Measurements from ENCODE around the gene ITPR2.

ITPR2 gene

DNA sequence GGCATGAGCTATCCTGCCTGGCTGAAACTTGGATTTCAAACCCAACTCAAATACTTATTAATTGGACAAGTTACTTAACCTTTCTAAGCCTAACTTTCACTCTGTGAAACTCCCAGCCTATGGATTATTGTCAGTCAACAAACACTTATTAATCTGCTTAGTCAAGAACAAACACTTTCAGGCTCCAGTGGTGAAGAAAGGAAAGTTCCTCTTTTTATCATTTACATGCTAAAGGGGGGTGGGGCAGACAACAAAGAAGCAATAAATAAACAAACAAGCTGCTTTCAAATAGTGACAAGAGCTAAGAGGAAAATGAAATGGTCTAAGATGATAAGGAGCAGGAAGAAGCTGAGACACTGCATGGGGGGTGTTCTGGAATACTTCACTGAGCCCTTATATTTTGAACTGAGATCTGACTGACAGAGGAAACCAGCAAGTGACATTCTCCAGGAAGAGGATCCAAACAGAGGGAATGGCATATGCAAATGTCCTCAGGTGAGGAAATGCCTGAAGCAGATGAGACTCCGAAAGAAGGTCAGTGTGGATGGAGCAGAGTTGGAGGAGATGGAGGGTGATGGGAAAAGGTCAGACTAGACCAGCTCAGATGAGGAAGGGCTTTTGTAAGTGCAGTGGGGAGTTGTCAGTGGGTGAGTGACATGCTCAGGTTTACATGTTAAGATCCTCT is 259.6 kb downstream of the ITPR2 start:
- Histone ChIP-seq H3K27me3 (no peaks in the 10 kb centered on the region), H3K9me3 (no peaks in the 10 kb centered on the region), H3K4me1 (no peaks in the 10 kb centered on the region), H3K36me3 (no peaks in the 10 kb centered on the region), H3K4me3 (ENCODE audit: low read depth, low read length) (no peak overlapping the region)
- TF ChIP-seq, protein P1, sequence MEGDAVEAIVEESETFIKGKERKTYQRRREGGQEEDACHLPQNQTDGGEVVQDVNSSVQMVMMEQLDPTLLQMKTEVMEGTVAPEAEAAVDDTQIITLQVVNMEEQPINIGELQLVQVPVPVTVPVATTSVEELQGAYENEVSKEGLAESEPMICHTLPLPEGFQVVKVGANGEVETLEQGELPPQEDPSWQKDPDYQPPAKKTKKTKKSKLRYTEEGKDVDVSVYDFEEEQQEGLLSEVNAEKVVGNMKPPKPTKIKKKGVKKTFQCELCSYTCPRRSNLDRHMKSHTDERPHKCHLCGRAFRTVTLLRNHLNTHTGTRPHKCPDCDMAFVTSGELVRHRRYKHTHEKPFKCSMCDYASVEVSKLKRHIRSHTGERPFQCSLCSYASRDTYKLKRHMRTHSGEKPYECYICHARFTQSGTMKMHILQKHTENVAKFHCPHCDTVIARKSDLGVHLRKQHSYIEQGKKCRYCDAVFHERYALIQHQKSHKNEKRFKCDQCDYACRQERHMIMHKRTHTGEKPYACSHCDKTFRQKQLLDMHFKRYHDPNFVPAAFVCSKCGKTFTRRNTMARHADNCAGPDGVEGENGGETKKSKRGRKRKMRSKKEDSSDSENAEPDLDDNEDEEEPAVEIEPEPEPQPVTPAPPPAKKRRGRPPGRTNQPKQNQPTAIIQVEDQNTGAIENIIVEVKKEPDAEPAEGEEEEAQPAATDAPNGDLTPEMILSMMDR (IDR thresholded peaks at IDR 0.05; ENCODE audit: low read depth, low read length): no peak
- no peak for DNase-seq

DNA sequence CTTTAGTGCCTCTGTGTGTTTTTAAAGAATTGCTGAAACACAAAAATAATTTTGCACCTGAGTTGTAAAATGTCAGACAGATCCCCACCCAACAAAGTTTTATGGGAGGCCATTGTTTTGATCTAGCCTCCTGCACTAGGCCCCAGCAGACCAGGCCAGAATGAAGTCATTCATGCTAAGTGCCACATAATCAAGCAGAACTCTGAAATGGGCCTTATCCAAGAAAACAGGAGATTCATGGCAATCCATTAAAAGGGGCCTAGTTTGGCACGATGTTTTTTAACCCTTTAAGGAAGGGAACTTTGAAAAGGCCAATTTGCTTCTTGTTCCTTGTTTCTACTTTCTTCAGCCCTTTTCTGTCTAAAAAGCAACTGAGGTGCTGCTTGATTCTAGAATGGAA is 260.9 kb downstream of the ITPR2 start:
- DNase-seq: no peak
- Histone ChIP-seq H3K4me1 (no peaks in the 10 kb centered on the region), H3K27me3 (no peaks in the 10 kb centered on the region), H3K9me3 (no peaks in the 10 kb centered on the region), H3K36me3 (no peaks in the 10 kb centered on the region), H3K4me3 (ENCODE audit: low read depth, low read length) (no peak overlapping the region)
- TF ChIP-seq, protein P1 (IDR thresholded peaks at IDR 0.05; ENCODE audit: low read depth, low read length): no peak

DNA sequence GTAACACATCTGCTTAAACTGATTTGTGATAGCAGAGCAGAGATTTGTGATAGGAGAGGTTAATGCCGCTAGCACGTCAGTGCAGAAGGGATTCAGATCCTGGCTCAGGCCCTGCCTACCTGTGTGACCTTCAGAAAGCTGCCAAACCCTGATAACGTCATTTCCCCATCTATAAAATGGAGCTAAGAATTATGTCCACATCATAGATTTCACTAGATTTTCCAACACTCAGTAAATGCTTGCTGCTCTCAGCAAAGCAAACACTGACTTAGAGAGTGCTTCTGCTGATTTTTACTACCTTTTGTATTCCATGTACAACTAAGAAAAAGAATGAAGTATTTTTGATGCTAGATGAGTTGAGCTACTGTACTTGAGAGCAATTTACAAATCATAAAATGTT is 261.4 kb downstream of the ITPR2 start:
- H3K4me1 ChIP-seq: no peaks in the 10 kb centered on the region
- no peak overlapping the region for H3K4me3 ChIP-seq (ENCODE audit: low read depth, low read length)
- DNase-seq: no peak
- TF ChIP-seq, protein P1 (IDR thresholded peaks at IDR 0.05; ENCODE audit: low read depth, low read length): no peak
- H3K9me3 ChIP-seq: no peaks in the 10 kb centered on the region
- H3K36me3 ChIP-seq: no peaks in the 10 kb centered on the region
- no peaks in the 10 kb centered on the region for H3K27me3 ChIP-seq

DNA sequence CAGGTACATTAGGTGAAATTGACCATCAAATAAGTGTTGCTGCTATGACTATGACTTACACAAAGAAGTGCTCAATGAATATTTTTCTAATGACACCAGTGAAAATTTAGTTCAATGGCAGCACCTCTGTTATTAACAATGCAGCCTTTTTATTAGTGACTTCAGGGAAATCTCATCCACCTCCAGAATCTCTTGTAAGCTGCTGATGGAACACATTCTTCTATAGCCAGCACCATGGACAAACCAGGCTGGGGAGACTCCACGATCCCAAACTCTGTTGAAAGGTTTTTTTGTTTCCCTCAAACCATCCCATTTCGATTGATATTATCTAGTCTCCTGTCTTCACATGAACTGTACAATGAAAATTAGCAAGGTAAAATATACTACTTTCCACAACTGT is 265.9 kb downstream of the ITPR2 start:
- DNase-seq: no peak
- Histone ChIP-seq H3K27me3 (no peaks in the 10 kb centered on the region), H3K4me3 (ENCODE audit: low read depth, low read length) (no peak overlapping the region), H3K36me3 (no peaks in the 10 kb centered on the region), H3K4me1 (no peaks in the 10 kb centered on the region), H3K9me3 (no peaks in the 10 kb centered on the region)
- TF ChIP-seq, protein P1 (IDR thresholded peaks at IDR 0.05; ENCODE audit: low read depth, low read length): no peak

DNA sequence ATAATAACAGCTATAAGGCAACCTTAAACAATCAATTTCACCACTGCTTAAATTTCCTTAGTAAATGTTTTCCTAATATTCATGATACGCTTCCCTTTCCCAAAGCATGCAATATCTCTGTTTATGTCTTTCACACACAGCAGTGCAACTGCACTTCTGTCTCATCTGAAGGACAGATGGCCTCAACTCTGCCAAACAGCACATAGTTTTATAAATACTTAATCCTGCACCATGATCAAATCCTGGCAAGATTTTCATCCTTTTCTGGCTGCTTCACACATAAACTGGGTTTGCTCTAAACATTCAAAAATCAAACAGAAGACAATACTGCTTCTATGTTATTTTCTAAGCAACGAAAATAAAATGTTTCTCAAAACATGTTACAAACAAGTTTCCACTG is 266.3 kb downstream of the ITPR2 start:
- H3K4me1 ChIP-seq: no peaks in the 10 kb centered on the region
- no peaks in the 10 kb centered on the region for H3K27me3 ChIP-seq
- no peak for DNase-seq
- no peak overlapping the region for H3K4me3 ChIP-seq (ENCODE audit: low read depth, low read length)
- H3K36me3 ChIP-seq: no peaks in the 10 kb centered on the region
- TF ChIP-seq, protein P1 (IDR thresholded peaks at IDR 0.05; ENCODE audit: low read depth, low read length): no peak
- H3K9me3 ChIP-seq: no peaks in the 10 kb centered on the region

DNA sequence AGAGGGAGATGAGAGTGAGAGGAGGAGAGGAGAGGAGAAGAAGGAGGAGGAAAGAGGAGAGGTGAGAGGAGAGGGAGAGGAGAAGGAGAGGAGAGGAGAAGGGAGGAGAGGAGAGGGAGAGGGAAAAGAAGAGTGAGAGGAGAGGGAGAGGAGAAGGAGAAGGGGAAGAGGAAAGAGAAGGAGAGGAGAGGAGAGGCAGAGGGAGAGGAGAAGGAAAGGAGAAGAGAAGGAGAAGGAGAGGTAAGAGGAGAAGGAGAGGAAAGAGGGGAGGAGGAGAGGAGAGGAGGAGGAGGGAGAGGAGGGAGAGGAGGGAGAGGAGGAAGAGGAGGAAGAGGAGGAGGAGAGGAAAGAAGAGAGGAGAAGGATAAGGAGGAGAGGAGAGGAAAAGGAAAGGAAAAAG is 266.8 kb downstream of the ITPR2 start:
- no peaks in the 10 kb centered on the region for H3K36me3 ChIP-seq
- TF ChIP-seq, protein P1 (IDR thresholded peaks at IDR 0.05; ENCODE audit: low read depth, low read length): no peak
- H3K27me3 ChIP-seq: no peaks in the 10 kb centered on the region
- H3K4me3 ChIP-seq (ENCODE audit: low read depth, low read length): no peak overlapping the region
- H3K4me1 ChIP-seq: no peaks in the 10 kb centered on the region
- no peaks in the 10 kb centered on the region for H3K9me3 ChIP-seq
- no peak for DNase-seq
